NCI-H69 (cell line): ENCODE data around the gene RSPH6A.

Experiments used
- DNase-seq: peaks from one replicate; lab custom pipeline; 2025; lab: John Stamatoyannopoulos, UW

Gene RSPH6A

GRCh38 chr19:45814851-45815480 lies at the start of gene RSPH6A:
Gene RSPH6A (minus strand): TSS chr19:45815308. CDS start chr19:45815176, 132 bp downstream.
- DNase-seq: no peak

DNA sequence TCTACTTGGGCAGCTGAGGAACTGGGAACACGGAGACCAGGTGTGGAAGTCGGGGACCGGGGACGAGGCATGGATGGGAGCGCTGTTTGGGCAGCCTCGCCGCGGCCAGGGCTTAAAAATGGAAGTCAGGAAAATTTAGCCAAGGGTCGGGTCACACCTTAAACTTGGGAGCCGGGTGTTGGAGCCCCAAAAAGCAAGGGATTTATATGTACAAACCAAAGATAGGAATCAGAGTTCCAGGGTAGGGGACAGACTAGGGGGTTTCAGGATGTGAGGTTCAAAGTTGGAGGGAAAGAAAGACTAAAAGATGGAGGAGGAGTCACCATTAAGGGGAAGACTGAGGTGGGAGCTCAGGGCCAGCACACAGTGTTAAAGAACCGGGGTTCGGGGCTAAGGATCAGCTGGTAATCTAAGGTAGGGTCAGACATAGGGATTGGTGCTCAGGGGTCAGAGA lies 49.5 kb upstream of the RSPH6A start:
- no peak for DNase-seq

- peak; percentile 86 for DNase-seq
Measured at GRCh38 chr19:45863840-45864628, 48.9 kb upstream of the RSPH6A start, which contains the start of gene FOXA3. Gene FOXA3 (plus strand): TSS chr19:45864326. CDS start chr19:45864457, 131 bp downstream.

DNA sequence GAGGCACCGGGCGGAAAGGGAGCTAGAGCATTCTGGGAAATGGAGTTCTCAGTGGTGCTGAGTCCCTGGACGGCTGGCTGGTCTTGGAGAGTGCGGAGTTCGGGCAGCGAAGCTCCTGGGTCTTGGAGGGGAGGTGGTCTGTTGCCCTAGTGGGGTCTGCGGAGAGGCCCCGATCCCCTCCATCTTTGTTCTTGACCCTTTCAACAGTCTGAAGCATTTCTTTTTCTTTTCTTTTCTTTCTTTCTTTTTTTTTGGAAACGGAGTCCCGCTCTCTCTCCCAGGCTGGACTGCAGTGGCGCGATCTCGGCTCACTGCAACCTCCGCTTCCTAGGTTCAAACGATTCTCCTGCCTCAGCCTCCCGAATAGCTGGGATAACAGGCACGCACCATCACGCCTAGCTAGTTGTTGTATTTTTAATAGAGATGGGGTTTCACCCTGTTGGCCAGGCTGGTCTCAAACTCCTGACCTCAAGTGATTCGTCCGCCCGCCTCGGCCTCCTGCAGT lies 48.3 kb upstream of the RSPH6A start:
- DNase-seq: no peak

DNA sequence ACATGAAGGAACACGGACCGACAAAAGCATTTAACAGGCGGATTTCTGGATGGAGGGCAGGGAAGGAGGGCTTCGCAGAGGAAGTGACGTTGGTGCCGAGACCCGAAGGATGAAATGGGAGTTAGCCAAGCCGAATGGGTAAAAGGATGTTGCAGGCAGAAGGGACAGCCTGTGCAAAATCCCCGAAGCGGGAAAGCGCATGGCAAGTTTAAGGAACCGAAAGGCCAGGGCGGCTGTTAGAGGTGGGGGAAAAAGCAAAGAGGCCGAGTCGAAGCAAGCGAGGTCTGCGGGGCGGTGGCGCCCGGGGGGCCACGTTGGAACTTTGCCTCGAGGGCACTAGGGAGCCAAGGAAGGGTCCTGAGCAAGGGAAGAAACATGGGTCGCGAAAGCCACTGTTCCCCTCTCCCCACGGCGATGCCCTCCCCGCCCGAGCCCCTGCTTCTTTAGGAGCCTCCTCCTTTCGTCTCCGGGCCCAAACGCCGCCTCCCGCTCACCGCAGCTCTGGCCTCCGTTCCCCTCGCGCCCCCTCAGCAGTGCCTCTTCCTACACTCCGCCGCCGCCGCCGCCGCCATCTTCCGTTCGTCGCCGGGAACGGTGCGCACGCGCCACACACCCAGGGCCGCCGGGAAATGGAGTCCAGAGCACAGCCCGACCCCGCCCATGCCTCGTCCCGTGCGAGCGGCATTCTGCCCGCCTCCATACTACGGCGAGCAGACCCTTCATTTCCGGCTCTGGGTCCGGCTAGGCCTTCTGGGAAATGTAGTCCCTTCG lies 47.6 kb upstream of the RSPH6A start, which contains the start of gene SYMPK:
Gene SYMPK (minus strand): TSS at position 584 of the 771 bp plus-strand sequence. CDS start 8,652 bp downstream, outside the sequence.
- peak; percentile 99 for DNase-seq

DNA sequence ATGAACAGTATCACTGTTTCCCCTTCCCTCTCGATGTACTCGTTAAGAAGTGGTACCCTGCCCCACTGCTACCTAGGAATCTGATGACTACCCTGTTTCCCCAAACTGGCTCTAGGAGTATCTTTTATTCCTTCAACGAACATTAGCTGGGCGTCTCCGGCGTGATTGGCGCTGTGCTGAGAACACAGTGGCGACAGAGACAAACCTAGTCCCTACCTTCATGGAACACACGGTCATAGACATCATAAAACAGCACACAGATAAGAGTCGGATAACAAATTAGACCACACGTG lies 47.1 kb upstream of the RSPH6A start:
- no peak for DNase-seq

GRCh38 chr19:45860359-45861259 lies 45.5 kb upstream of the RSPH6A start:
- DNase-seq: no peak

- no peak for DNase-seq
Measured at GRCh38 chr19:45854167-45854778, 39.2 kb upstream of the RSPH6A start.

DNA sequence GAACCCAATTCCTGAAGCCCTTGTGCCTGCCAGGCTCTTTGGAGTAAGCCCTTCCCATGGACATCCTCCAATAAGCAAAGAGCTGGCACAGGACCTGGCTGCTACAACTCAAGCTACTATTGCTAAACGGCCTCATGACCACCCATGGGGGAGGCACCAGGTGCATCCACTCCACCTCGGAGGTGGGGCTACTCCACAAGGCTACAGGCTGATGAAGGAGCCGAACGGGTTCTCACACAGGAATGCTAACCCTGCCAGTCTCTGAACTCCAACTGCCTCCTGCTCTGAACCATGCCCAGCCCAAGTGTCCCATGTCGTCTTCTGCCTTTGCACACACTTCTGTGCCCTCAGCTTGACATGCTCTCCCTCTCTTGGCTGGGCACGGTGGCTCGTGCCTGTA lies 37.9 kb upstream of the RSPH6A start:
- no peak for DNase-seq

DNA sequence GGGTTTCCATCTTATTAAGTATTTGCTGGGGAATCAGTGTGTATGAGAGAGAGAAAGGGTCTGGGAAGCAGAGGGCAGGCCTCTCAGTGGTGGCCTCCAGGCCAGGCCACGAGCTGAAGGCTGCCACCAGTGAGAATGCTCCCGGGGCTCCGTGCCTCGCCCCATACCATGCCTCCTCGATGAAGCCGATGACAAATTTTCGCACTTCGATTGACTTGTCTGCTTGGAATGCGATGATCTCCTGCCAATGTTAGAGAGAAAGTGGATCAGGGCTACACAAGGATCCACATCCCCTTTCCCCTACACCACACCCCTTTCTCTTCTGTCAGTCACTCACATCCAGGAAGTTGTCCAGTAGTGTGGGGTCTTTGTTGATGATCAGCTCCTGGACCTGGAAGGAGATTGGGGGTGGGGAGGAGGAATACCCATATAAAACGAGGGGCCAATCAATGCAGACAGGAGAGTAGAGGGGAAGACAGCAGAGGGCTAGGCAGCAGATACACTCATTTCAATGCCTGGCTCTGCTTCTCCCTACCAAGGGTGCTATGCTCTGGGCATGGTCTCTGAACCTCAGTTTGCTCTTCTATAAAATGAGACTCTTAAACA lies 37.1 kb upstream of the RSPH6A start:
- no peak for DNase-seq

DNA sequence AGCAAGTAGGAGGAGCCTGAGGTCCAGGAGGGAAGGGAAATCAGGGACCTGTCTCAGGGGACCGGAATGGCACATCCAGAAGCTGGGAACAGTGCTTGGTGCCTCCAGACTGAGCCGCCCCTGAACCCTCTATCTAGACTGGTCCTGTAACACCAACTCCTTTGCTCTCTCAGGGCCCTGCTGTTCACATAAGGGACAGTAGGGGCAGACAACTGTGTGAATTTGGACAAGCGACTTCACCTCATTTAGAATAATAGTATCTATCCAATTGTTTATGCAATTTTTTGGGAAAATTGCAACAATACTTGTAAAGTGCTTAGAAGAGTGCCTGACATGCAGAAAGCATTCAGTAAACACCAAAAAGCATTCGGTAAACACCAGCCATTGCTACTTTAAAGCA lies 33.8 kb upstream of the RSPH6A start:
- DNase-seq: no peak

GRCh38 chr19:45847663-45848062 lies 32.6 kb upstream of the RSPH6A start:
- DNase-seq: no peak

DNA sequence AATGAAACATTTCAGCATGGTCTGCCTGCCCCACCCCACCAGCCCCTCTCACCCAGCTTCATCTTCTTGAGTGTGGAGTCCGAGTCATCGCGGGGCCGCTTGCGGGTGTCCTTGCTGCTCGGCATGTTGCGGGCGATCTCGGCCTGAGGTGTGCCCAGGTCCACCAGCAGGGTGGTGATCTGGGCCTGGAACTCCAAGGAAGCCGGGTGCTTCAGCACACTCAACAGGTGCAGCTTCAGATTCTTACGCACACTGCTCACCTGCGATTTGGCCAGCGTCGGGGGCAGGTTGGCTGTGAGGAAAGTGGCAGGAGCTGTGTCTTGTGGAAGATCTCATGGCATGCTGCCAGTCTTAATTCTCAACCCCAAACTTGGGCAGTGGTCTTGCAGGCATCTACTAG lies 27.1 kb upstream of the RSPH6A start:
- no peak for DNase-seq

GRCh38 chr19:45834970-45835369 lies 19.9 kb upstream of the RSPH6A start:
- DNase-seq: no peak

DNA sequence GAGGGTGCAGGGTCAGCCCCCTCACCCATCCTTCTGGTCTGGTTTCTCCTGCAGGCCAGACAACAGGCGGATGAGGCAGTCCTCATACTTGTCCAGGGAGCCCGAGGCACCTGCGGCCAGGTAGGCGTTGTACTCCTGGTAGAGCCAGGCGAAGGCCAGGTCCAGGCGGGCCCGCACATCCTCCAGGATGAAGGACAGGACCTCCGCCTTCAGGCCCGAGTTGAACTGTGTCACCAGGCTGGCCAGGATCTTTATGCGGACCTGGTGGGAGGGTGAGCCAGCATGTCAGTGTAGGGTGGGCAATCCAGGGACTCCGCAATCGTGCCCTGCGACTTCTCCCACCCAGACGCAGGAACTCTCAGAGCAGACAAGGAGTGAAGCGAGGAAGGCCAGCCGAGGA lies 13.8 kb upstream of the RSPH6A start:
- DNase-seq: no peak

GRCh38 chr19:45828523-45828922 lies 13.4 kb upstream of the RSPH6A start:
- no peak for DNase-seq

- DNase-seq: no peak
Measured at GRCh38 chr19:45827459-45828093, 12.5 kb upstream of the RSPH6A start.

DNA sequence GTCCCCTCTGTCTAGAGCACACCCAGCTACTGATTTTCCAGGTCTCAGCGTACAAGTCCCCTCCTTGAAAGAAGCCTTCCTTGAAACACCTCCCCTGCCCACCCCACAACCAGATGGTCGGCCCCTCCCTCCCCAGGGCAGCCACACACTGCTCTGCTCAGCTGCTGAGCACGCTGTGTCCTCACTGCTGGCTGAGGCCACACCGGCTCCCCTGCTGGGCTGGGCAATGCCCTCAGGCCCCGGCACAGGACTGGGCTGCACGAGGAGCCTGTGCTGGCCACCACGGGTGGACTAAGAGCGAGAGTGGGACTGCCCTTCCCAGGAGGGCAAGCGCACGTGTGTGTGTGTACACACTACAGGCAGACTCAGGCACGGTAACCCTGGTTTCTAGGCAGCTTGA lies 11.8 kb upstream of the RSPH6A start:
- DNase-seq: no peak

DNA sequence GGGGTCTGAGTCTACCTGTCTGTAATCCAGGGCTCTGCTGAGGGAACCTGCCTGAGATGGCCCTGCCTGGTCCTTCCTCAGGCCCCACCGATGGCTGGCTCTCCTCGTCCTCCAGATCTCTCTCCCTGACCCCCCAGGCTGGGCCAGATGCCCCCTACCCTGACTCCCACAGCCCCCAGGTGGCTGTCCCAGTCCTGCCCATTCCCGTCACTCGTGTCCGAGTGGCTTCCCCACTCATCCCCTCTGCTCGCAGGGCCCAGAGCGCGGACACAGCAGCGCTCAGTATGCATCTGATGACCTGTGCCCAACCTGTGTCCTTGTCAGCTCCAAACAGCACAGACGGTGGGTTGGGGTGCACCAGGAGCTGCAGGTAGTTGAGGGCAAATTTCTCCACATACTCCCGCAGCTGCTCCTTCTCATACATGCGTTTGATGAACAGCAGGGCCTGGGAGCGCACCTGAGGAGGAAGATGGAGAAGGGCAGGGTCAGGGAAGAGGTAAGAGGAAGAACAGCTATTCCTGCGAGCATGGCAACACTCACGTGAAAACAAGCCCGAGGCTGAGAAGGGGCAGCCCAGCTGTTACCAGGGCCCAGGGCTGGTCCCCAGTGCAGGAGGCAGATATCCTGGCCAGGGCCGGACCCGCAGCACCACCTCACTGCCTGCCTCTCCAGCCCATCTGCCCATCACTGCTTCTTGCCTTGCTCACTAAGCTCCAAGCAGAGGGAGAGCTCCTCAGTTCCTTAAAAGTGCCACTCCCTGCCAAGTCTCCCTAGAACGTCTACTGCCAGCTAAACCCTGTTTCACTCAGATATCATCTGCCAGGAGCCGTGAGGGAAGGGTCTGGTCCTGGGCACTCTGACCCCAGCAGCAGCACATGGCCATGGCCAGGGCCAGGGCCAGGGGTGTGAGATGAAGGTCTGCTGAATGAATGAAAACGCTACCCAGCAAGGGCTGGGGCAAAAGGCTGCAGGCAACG lies 11.1 kb upstream of the RSPH6A start:
- no peak for DNase-seq
